ENCODE data around the gene DTNBP1.

Gene DTNBP1, protein sequence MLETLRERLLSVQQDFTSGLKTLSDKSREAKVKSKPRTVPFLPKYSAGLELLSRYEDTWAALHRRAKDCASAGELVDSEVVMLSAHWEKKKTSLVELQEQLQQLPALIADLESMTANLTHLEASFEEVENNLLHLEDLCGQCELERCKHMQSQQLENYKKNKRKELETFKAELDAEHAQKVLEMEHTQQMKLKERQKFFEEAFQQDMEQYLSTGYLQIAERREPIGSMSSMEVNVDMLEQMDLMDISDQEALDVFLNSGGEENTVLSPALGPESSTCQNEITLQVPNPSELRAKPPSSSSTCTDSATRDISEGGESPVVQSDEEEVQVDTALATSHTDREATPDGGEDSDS

DNA sequence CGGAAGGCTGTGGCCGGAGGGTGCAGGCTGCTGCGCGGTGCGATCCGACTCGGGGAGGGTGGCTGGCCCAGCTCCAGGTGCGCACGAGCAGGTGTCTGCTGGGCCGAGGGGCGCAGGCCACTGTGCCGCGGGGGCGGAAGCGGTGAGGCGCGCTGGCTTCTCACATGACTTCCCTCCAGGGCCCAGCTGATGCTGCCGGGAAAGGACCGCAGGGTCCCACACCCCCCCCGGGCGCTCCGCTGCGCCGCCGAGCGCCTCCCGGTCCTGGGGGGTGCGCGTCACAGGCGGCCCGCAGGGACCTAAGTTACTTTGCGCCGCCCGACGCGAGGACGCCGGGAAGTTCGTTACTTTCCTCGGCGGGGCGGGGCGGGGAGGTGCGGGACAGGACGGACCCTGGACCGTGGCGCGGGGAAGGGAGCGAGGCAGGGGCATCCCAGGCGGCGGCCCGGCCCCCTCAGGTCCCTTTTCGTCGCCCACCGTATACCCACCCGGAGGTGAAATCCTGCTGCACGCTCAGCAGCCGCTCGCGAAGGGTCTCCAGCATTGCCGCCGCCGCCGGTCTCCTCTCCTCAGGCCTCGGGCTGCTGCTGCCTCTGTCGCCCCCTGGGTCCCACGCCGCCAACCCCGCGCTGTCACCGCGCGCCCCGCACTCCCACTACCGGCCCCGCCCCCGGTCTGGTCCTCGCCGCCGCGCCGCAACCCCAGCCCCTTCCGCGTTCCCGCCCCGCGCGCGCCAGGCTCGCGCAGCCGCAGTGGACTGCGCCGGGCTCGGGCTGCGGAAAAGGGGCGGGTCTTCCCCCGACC lies at the start of gene DTNBP1:
Gene DTNBP1 (minus strand): TSS at position 703 of the 804 bp plus-strand sequence. CDS start 159 bp downstream, at position 544.
- DNase-seq (ENCODE audit: low spot score): peak; percentile 64

DNA sequence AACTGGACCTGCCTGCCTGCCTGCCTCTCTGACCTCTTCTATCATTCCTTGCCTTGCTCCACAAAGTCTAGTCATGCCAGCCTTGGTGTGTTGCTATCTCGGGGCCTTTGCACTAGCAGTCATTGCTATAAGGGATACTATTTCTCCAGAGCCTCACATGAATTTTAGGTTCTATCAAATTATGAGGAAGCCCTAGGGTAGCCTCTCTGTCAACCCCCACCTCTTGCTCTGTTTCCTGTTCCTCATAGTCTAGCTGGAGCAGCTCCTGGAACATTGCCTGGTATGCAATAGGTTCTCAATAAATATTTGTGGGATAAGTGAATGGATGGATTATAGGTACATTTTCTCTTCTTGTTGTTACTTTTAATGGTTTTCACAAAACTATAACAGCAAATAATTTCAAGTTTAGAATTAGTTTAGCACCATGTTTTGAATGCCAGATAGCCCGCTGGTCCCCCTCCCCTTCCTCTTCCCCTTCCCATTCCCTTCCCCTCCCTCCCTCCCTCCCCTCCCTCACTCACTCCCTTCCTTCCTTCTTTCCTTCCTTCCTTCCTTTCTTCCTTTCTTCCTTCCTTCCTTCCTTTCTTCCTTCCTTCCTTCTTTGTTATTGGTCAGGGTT lies 46.9 kb upstream of the DTNBP1 start:
- no peak for DNase-seq (ENCODE audit: low spot score)

DNA sequence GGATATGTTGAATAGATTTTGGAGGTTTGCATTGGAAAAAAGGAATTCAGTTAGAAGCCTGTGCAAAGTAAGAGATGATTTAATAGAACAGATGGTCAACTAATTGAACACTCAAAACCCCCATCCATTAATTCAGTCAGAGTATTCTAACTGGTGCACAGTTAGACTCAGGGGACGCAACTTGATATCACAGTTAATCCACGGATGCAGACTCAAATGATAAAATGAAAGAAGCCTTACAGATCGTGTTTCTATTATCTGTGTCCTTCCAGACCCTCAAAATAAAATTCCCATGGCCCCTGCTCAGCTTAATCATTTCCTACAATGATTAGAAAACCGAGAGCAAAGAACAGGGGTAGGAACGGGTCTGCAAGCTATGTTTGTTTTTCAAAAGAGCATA lies 45.4 kb upstream of the DTNBP1 start:
- DNase-seq (ENCODE audit: low spot score): no peak

DNA sequence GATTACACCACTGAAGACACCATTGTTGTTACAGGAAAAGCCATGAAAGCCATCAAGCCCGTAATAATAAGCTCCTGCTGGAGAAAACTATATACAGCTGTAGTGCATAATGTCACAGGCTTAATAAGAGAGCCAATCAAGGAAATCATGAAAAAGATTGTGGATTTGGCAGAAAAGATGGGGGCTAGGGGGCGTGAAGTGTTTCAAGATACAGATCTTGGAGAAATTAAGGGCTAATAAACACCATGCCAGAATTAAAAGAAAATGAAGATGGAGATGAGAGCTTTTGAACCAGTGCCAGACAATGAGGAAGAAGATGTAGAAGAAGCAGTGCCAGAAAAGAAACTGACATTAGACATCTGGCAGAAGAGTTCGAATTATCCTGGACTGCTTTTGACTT lies 43.2 kb upstream of the DTNBP1 start:
- no peak for DNase-seq (ENCODE audit: low spot score)

DNA sequence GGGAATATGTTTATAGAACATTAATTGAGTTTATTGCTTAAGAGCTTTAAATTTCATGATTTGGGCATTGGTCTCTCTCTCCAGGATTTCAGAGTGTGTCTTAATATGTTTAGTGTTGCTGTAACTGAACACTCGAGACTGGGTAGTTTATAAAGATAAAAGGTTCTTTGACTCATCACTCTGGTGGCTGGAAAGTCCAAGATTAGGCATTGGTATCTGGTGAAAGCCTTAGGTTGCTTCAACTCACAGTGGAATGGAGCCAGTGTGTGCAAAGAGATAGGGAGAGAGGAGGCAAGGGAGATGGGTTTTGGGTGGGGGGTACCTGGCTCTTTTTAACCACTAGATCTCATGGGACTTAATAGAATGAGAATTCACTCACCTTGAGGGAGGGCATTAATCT lies 35.6 kb upstream of the DTNBP1 start:
- DNase-seq (ENCODE audit: low spot score): no peak

DNA sequence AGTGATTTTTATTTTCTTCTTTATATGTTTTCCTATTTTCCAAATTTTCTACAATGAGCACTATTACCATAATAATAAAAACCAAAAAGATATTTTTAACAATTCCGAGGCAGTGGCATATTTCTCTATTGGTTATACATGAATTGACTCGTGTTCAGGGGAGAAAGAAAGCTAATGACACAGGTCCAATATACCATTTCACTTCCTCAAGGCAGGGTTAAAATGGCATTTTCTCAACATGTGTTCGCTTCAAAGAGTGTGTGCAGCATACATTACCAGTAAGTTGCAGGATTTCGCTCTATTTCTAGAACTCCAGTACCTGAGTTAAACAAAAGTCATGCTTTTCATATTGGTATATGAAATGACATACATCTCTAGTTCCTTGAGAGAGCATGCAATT lies 35.1 kb upstream of the DTNBP1 start:
- DNase-seq (ENCODE audit: low spot score): no peak

DNA sequence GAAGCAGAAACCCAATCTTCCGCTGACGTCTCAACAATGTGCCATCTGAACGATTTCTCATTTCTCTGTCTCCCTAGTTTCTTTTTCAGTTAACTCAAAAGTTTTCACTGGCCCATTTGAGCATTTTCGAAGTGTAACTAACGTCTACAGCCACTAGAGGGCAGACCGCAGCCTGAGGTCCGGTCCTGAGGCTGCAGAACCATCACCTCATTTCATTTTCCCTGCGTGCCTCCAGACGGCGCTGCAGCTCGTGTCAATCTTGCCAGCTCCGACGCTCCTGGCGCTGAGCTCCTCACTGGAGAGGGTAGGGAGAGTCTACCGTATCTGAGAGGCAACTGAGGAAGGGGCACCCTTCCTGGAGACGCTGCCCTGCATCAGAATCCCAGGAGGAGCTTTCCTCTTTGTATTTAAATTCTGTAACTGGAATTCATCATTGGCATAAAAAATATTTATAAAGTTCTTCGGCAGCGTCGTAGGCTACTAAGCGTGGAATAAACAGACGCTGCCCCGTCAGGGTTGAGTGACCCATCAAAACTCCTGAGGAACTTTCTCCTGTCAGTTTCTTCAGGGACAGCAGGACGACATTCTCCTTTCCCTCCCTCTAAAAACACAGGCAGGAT lies 28.5 kb upstream of the DTNBP1 start:
- peak; percentile 88 for DNase-seq (ENCODE audit: low spot score)

DNA sequence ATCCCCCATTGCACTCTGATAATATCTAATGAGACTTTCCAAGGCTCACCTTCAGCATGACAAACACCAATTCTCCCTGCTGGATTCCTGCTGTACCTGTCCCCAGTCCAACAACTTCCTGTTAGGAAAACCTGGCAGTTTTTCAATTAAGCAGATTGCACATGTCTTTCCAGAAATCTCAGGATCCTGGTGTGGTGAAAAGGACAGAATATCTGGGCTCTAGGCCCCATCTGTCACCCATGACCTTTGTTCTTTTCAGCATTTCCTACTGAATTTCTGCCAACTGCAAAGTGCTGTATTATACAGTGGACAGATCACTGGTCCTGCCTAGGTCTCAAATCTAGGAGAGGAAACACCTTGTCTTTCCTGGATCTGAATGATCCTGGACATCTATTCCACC lies 27.7 kb upstream of the DTNBP1 start:
- no peak for DNase-seq (ENCODE audit: low spot score)

DNA sequence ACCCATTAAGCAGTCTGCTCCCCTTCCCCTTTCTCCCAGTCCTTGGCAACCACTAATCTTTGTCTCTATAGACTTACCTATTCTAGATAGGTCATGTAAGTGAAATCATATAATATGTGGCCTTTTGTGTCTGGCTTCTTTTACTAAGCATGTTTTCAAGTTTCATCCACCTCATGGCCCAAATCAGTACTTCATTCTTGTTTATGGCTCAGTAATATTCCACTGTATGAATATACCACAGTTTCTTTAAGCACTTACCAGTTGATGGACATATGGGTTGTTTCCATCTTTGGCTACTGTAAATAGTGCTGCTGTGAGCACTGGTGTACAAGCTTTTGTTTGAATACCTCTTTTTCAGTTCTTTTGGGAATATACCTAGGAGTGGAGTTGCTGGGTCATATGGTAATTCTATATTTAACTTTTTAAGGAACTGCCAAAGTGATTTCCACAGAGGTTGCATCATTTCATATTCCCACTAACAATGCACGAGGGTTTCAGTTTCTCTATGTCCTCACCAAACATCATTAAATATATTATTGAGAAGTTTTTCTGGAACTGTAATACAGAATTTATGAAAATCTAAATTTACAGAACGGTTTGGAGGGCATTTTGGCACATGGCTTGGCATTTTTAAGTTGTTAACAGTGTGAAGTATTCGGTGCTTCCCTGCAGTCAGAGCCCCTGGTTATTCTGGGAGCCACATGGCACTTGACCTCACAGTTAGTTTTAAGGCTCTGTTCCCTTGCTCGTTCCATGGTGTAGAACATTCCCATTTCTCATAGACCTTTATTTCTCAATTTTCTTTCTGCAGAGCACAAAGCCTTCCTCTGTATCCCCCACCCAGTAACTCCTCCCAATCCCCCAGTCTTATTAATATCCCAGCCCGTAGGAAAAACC lies 27.0 kb upstream of the DTNBP1 start:
- no peak for DNase-seq (ENCODE audit: low spot score)

DNA sequence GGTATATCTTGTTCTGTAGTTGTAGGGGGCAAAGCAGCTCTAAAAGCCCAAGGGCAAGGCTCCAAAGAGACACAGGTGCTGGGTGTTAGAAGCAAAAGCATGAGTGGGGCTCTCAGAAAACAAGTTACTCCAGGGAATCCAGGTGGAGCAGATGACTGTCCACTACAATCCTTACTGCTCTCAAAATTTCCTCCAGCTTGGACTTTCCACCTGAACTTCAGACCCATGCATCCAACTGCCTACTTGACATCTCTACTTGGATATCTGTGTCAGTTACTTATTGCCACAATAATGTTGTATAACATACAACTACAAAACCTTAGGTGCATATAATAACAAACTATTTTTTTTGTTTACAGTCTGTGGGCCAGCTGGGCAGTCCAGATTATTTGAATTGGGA lies 22.8 kb upstream of the DTNBP1 start:
- no peak for DNase-seq (ENCODE audit: low spot score)

DNA sequence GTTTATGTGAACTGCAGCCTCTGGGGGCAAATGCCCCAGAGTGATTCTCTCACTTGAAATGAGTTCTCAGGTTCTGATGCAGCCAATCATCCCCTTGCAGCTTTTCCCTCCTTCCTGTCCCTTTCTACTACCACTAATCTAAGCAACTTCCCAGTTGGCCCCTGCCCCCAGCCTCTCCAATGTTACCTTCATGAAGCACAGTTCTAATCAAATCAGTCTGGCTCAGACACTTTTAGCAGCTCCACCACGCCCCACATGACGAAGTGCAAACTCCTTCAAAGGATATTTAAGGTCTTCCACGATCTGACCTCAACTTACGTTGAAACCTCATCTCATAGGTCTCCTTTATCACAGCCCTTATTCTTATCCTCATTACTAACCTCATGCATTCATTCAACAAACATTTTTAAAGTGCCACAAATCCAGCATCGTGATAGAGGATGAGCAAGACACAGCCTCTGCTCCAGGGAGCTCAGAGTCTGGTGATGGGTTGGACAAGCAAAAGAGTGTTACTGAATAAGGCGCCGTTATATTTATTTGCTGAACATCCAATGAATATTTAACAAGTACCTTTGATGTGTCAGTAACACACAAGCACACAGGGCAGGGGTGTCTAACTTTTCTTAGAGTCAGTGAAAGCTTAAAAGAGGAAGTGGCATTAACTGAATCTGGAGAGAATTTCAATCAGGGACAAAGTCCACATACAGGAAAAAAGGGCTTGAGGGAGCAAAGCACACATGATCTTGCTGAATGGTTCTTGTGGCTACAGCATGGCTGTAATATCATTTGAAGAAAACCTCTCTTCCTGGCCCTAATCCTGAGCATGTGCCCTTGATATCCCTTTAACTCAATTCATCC lies 20.4 kb upstream of the DTNBP1 start:
- DNase-seq (ENCODE audit: low spot score): no peak

DNA sequence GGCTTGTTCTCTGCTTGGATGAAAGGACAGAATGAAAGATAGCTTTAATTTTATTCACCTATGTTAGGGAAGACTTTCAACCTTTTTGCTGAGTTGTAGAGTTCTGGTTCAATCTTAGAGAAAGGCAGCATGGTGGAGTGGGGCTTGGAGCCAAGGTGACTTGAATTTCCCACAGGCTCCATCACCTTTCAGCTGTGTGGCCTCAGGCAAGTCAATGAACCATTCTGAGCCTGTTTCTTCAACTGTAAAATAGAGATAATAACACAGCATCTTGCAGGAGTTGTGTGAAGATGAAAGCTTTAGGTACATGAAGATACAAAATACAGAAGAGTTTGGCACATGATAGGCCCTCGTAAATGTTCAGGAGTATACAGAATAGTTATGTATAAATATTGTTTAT lies 19.1 kb upstream of the DTNBP1 start:
- DNase-seq (ENCODE audit: low spot score): no peak

DNA sequence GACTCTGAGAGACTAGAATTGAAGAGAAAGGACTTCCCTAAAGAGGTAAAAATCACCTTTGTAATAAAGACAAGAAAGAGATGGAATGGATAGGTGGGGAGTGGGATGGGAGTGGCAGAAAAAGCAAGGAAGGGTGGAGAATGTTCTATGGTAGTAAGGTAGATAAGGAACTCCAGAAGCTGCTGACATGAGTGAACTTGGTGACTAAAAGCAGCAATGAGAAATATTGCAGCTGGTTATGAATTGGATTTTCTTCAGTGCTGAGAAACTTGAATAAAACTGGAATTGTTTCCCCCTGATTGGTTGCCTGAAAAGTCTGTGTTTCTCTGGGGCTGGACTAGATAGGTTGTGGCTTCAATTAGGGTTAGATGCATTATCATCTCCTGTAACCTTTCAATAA lies 15.7 kb upstream of the DTNBP1 start:
- DNase-seq (ENCODE audit: low spot score): no peak

DNA sequence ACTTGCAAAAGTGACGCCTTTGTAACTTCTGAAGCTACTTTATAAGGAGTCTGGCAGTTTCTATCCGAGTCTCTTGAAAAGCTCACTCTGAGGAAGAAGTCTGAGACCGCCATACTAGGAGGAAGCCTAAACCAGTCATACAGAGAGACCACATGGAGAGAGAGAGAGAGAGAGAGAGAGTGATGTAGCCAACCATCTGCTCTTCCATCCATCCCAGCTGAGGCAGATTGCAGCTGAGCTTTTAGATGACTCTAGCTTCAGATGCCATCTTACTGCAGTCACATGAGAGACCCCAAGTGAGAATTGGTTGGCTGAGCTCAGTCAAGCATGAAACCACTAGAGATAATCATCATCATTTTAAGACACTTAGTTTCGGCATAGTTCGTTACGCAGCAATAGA lies 15.0 kb upstream of the DTNBP1 start:
- no peak for DNase-seq (ENCODE audit: low spot score)

DNA sequence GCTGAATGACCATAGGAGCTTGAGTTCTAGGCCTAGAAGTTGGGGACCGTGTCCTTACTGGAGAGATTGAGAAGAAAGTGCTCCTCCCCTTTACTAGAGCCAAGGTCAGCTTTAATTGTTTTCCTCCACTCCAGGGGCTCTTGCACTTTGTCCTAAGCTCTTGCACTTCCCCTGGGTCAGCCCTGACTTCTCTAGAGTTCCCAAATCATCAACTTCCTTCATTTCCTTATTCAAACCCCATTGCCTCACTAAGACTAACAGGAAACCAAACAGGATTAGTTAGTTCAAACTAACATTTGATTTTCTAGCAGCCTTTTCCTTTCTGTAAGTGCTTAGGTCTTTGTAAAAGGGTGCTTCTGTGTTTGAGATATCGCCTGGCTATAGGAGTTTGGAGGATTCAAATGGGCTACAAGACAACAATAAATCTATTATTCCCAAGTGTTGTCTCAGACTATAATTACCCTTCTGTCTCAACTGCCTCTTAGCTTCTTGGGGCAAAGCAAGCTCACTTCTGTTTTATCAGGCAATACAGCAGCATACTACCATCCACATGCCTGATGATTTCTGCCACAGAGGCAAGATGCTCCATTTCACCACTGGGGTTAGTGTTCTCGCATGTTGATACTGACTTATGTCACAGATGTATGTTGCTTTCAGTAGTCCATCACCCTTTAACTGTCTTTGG lies 12.8 kb upstream of the DTNBP1 start:
- no peak for DNase-seq (ENCODE audit: low spot score)

DNA sequence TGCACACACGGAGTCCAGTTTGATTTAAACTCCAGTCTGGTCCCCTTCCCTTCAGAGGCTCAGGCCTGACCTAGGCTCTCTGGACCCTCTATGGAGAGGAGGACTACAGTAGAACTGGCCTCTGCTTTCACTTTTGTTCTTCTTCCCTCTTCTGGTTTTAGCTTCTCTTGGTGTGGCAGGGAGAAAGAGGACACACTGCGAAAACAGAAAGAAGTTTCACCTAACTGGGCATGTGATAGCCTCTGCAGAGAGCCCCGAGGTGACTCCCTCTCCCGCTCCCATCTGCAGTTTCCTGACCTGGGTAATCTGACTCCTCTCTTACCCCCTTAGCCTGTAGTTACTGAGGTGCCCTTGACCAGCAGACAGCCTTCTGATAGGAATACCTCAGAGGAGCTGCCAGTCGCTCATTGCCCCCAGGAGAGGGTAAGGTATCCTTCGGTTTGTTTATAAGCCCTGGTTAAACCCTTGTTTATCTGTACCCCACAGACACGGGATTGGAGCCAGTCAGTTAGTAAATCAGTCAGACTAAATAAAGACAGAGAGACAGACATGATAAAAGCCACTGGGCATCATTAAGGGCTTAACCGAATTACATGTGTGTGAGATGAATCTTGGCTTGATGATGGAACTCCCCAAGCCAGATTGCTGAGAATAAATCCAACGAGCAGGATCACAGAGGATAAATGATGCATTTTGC lies 12.0 kb upstream of the DTNBP1 start:
- no peak for DNase-seq (ENCODE audit: low spot score)

DNA sequence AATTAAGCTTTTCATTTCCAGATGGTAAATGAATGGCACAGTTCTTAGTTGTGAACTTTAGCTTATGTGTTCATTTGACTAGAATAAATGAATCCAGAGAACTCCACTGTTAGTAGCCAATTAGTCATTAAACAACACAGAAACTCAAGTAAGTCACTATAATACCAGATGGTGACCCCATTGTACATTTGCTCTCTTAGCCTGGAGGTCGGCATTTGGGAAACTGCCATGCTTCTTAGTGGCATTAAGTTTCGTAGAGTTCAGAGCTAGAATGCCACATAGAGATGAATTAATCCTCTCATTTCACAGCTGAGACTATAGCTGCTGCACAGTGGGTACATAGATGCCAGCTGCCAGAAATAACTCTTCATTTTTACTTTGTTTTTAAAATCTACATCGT lies 10.8 kb upstream of the DTNBP1 start:
- DNase-seq (ENCODE audit: low spot score): no peak

DNA sequence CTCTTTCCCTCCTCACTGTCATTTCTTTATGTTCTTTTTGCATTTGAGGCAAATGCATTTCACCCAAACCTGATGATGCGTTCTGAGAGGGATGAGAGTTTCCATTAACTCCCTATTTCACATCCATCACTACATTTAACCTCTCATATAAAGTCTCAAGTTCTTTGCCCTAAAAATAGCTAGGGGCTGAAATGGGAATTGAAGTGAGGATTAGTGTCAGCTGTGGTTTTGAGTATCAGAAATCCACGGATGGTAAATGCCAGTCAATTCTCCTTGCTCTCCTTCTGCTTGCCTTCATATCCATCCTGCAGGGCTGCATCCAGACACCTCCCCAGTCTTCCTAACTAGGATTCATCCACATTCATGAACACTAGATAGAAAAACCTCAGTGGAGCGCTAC lies 10.0 kb upstream of the DTNBP1 start:
- DNase-seq (ENCODE audit: low spot score): no peak

DNA sequence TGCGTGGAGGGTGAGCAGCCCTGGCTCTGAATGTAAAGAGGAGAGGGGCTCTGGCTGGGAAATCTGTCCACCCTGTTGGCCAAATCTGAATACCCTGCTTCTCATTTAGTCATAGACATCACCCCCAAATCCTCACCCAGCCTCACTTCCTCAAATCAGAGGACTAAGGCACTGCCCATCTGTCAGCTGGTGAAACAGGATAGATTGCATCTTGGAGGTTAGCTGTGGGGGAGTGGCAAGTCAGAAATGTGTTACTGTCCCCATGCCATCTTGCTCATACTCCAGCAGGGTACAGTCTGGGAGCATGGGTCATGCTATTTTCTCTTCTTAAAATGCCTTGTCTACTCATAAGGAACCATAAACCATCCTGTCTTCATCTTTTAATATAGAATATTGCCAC lies 9.5 kb upstream of the DTNBP1 start:
- DNase-seq (ENCODE audit: low spot score): no peak

Measured in kidney capillary endothelial cell (primary cell).